ENCODE measurements around the gene RUVBL1.

Gene RUVBL1

GRCh38 chr3:128074851-128075521 lies 48.6 kb downstream of the RUVBL1 start:
- H3K9me3 ChIP-seq (ENCODE audit: control insufficient read depth, insufficient read depth, low read length): no peaks in the 10 kb centered on the region
- peaks cover 8% of the 10 kb centered on the region for H3K4me1 ChIP-seq (ENCODE audit: control insufficient read depth, insufficient read depth, low read length)
- H3K27ac ChIP-seq (ENCODE audit: low read depth, low read length): no peak overlapping the region
- H3K27me3 ChIP-seq (ENCODE audit: control insufficient read depth, insufficient read depth, low read length): peaks cover 8% of the 10 kb centered on the region; the same call in 1 of the 2 replicates
- peak overlapping the region; percentile 64 for H3K4me3 ChIP-seq (ENCODE audit: low read depth, low read length)
- peaks cover 46% of the 10 kb centered on the region for H3K36me3 ChIP-seq (ENCODE audit: control insufficient read depth, insufficient read depth, low read length)
- no peak overlapping the region for H3K9ac ChIP-seq (ENCODE audit: low read depth, low read length)

GRCh38 chr3:128073807-128074206 lies 49.8 kb downstream of the RUVBL1 start:
- Histone ChIP-seq H3K27me3 (ENCODE audit: control insufficient read depth, insufficient read depth, low read length) (peaks cover 8% of the 10 kb centered on the region; the same call in 1 of the 2 replicates), H3K4me1 (ENCODE audit: control insufficient read depth, insufficient read depth, low read length) (peaks cover 8% of the 10 kb centered on the region), H3K4me3 (ENCODE audit: low read depth, low read length) (no peak overlapping the region), H3K9me3 (ENCODE audit: control insufficient read depth, insufficient read depth, low read length) (no peaks in the 10 kb centered on the region), H3K9ac (ENCODE audit: low read depth, low read length) (no peak overlapping the region), H3K36me3 (ENCODE audit: control insufficient read depth, insufficient read depth, low read length) (peaks cover 46% of the 10 kb centered on the region), H3K27ac (ENCODE audit: low read depth, low read length) (no peak overlapping the region)

GRCh38 chr3:128073185-128073725 lies 50.4 kb downstream of the RUVBL1 start:
- Histone ChIP-seq H3K27me3 (ENCODE audit: control insufficient read depth, insufficient read depth, low read length) (peaks cover 8% of the 10 kb centered on the region; the same call in 1 of the 2 replicates), H3K9ac (ENCODE audit: low read depth, low read length) (no peak overlapping the region), H3K4me1 (ENCODE audit: control insufficient read depth, insufficient read depth, low read length) (peaks cover 8% of the 10 kb centered on the region), H3K36me3 (ENCODE audit: control insufficient read depth, insufficient read depth, low read length) (peaks cover 48% of the 10 kb centered on the region), H3K9me3 (ENCODE audit: control insufficient read depth, insufficient read depth, low read length) (no peaks in the 10 kb centered on the region), H3K4me3 (ENCODE audit: low read depth, low read length) (no peak overlapping the region), H3K27ac (ENCODE audit: low read depth, low read length) (no peak overlapping the region)

DNA sequence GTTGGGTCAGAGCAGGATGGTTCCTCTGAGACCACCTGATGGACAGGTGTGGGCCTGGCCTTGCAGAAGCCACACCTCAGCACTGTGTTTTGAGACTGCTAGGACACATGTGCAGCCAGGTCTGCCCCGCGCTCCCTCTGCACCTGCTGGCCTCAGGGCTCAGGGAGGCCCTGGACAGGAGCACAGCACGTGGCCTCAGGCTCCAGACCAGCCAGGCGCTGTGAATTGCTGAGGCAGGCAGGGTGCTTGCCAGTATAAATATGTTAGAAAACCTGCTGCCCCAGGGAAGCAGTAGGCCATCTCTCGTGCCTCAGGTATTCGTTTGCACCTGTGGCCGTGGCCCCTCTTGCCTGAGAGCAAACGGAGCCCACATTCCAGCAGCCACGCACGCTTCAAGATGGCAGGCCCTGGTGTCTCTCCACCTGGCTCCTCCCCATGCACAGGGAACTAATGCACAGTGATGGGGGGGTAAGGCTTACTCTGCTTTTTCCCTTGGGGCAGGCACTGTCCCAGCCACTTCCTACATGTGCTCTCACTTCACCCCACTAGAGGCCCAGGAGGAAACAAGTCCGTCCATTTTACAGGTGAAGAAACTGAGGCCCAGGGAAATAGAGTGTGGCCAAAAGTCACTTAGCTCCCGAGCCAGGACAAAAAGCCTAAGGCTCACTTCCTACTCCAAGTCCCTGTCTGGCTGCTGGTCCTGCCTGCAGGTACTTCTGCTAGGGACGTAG lies 51.0 kb downstream of the RUVBL1 start:
- no peak overlapping the region for H3K4me3 ChIP-seq (ENCODE audit: low read depth, low read length)
- no peaks in the 10 kb centered on the region for H3K9me3 ChIP-seq (ENCODE audit: control insufficient read depth, insufficient read depth, low read length)
- H3K27ac ChIP-seq (ENCODE audit: low read depth, low read length): no peak overlapping the region
- peaks cover 54% of the 10 kb centered on the region for H3K36me3 ChIP-seq (ENCODE audit: control insufficient read depth, insufficient read depth, low read length)
- peaks cover 8% of the 10 kb centered on the region for H3K4me1 ChIP-seq (ENCODE audit: control insufficient read depth, insufficient read depth, low read length)
- peaks cover 8% of the 10 kb centered on the region; the same call in 1 of the 2 replicates for H3K27me3 ChIP-seq (ENCODE audit: control insufficient read depth, insufficient read depth, low read length)
- no peak overlapping the region for H3K9ac ChIP-seq (ENCODE audit: low read depth, low read length)

DNA sequence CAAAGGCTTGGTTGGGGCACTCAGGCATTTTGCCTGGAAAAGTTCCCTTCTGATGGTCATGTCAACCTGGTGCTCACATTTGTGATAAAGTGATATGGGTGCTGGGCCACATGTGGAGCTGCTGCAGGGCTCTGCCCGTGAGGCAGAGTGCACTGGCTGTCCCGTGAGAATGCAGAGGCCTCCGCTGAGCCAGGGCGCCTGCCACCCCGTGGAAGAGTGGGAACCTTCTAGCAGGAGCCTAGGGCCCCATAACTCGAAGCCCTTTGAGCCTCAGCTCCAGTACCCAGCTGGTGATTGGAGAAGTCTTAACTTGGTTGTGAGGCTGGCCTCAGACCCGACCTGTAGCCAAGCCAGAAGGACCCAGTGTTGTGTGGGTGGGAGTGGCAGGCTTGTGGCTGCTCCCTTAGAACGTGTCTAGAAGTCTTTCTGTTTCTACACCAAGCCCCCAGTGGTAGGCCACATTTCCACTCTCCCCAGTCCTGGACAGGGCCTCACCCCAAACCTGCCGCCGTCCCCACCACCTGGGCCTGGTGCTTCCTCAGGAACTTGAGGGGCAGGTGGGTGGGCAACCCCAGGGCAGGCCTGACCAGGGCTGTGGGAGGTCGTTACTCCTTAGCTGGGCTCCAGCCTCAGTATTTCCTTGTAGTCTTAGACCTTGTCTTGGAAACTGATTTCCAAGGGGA lies 51.7 kb downstream of the RUVBL1 start:
- Histone ChIP-seq H3K4me1 (ENCODE audit: control insufficient read depth, insufficient read depth, low read length) (peaks cover 5% of the 10 kb centered on the region; the same call in 1 of the 2 replicates), H3K27ac (ENCODE audit: low read depth, low read length) (no peak overlapping the region), H3K4me3 (ENCODE audit: low read depth, low read length) (no peak overlapping the region), H3K36me3 (ENCODE audit: control insufficient read depth, insufficient read depth, low read length) (peaks cover 61% of the 10 kb centered on the region), H3K27me3 (ENCODE audit: control insufficient read depth, insufficient read depth, low read length) (peaks cover 6% of the 10 kb centered on the region; the same call in 1 of the 2 replicates), H3K9ac (ENCODE audit: low read depth, low read length) (no peak overlapping the region), H3K9me3 (ENCODE audit: control insufficient read depth, insufficient read depth, low read length) (no peaks in the 10 kb centered on the region)

GRCh38 chr3:128070898-128071591 lies 52.6 kb downstream of the RUVBL1 start:
- no peaks in the 10 kb centered on the region for H3K27me3 ChIP-seq (ENCODE audit: control insufficient read depth, insufficient read depth, low read length)
- peaks cover 70% of the 10 kb centered on the region for H3K36me3 ChIP-seq (ENCODE audit: control insufficient read depth, insufficient read depth, low read length)
- no peaks in the 10 kb centered on the region for H3K9me3 ChIP-seq (ENCODE audit: control insufficient read depth, insufficient read depth, low read length)
- H3K27ac ChIP-seq (ENCODE audit: low read depth, low read length): no peak overlapping the region
- no peak overlapping the region for H3K4me3 ChIP-seq (ENCODE audit: low read depth, low read length)
- no peak overlapping the region for H3K9ac ChIP-seq (ENCODE audit: low read depth, low read length)
- H3K4me1 ChIP-seq (ENCODE audit: control insufficient read depth, insufficient read depth, low read length): peaks cover 2% of the 10 kb centered on the region; the same call in 1 of the 2 replicates

DNA sequence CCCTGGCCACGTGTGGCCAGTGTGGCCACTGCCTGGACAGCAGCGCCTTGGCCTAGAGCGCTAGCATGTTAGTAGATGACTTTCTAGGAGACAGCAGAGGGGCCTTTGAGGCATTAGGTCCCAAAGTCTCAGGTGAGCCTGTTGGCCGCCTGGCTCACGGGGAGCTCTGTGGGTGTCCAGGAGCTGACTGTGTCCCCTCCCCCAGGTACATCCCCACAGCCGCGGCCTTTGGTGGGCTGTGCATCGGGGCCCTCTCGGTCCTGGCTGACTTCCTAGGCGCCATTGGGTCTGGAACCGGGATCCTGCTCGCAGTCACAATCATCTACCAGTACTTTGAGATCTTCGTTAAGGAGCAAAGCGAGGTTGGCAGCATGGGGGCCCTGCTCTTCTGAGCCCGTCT lies 54.3 kb downstream of the RUVBL1 start:
- Histone ChIP-seq H3K27me3 (ENCODE audit: control insufficient read depth, insufficient read depth, low read length) (no peaks in the 10 kb centered on the region), H3K36me3 (ENCODE audit: control insufficient read depth, insufficient read depth, low read length) (peaks cover 87% of the 10 kb centered on the region), H3K9ac (ENCODE audit: low read depth, low read length) (no peak overlapping the region), H3K4me3 (ENCODE audit: low read depth, low read length) (no peak overlapping the region), H3K4me1 (ENCODE audit: control insufficient read depth, insufficient read depth, low read length) (no peaks in the 10 kb centered on the region), H3K9me3 (ENCODE audit: control insufficient read depth, insufficient read depth, low read length) (no peaks in the 10 kb centered on the region), H3K27ac (ENCODE audit: low read depth, low read length) (no peak overlapping the region)

DNA sequence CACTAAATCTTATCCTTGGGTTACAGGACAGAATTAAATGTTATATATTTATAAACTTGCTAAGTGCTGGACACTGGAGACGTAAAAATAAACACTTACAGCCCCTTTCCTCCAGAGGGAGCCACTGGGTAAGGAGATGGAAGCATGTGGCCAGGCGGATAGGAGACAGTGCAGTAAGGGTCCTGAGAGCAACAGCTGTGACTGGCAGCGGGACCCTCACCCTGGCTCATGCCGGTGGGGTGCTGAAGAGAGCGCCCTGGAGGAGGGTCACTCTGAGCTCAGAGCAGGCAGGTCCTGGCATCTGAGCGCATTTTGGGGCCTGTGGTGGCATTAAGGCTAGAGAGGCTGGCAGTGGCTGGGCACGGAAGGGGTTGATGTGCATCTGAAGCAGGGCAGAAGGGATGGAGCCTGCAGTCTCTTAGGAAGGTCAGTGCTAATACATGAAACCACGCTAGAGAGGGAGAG lies 55.4 kb downstream of the RUVBL1 start:
- H3K27me3 ChIP-seq (ENCODE audit: control insufficient read depth, insufficient read depth, low read length): no peaks in the 10 kb centered on the region
- peaks cover 96% of the 10 kb centered on the region for H3K36me3 ChIP-seq (ENCODE audit: control insufficient read depth, insufficient read depth, low read length)
- no peaks in the 10 kb centered on the region for H3K9me3 ChIP-seq (ENCODE audit: control insufficient read depth, insufficient read depth, low read length)
- H3K27ac ChIP-seq (ENCODE audit: low read depth, low read length): no peak overlapping the region
- H3K9ac ChIP-seq (ENCODE audit: low read depth, low read length): no peak overlapping the region
- no peaks in the 10 kb centered on the region for H3K4me1 ChIP-seq (ENCODE audit: control insufficient read depth, insufficient read depth, low read length)
- H3K4me3 ChIP-seq (ENCODE audit: low read depth, low read length): no peak overlapping the region

GRCh38 chr3:128067489-128067888 lies 56.1 kb downstream of the RUVBL1 start:
- H3K9ac ChIP-seq (ENCODE audit: low read depth, low read length): no peak overlapping the region
- no peaks in the 10 kb centered on the region for H3K27me3 ChIP-seq (ENCODE audit: control insufficient read depth, insufficient read depth, low read length)
- peaks cover 98% of the 10 kb centered on the region for H3K36me3 ChIP-seq (ENCODE audit: control insufficient read depth, insufficient read depth, low read length)
- no peaks in the 10 kb centered on the region for H3K4me1 ChIP-seq (ENCODE audit: control insufficient read depth, insufficient read depth, low read length)
- H3K27ac ChIP-seq (ENCODE audit: low read depth, low read length): no peak overlapping the region
- H3K9me3 ChIP-seq (ENCODE audit: control insufficient read depth, insufficient read depth, low read length): no peaks in the 10 kb centered on the region
- H3K4me3 ChIP-seq (ENCODE audit: low read depth, low read length): no peak overlapping the region

DNA sequence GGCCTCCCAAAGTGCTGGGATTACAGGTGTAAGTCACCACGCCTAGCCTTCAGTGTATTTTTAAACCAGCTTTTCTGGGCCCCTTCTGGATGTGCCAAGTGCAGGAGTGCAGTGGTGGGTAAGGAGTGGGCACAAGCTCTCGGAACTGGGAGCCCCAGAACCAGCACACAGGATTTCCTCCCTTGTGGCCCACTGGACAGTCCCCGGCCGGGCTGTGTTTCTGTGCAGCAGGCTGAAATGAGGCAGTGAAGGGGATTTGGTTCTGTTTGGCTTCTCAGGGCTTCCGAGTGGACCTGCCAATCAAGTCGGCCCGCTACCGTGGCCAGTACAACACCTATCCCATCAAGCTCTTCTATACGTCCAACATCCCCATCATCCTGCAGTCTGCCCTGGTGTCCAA lies 56.9 kb downstream of the RUVBL1 start:
- Histone ChIP-seq H3K4me1 (ENCODE audit: control insufficient read depth, insufficient read depth, low read length) (no peaks in the 10 kb centered on the region), H3K9ac (ENCODE audit: low read depth, low read length) (no peak overlapping the region), H3K27me3 (ENCODE audit: control insufficient read depth, insufficient read depth, low read length) (no peaks in the 10 kb centered on the region), H3K4me3 (ENCODE audit: low read depth, low read length) (no peak overlapping the region), H3K27ac (ENCODE audit: low read depth, low read length) (no peak overlapping the region), H3K36me3 (ENCODE audit: control insufficient read depth, insufficient read depth, low read length) (peaks cover 98% of the 10 kb centered on the region), H3K9me3 (ENCODE audit: control insufficient read depth, insufficient read depth, low read length) (no peaks in the 10 kb centered on the region)

All from HUES48 (cell line).